ENCODE measurements around the gene PLPPR4.
"Not testable (repeated sequence)": the region's sequence is repeated elsewhere in the genome, so short reads cannot be mapped to it uniquely, and the experiment has no call there.

The PLPPR4 gene

GRCh38 chr1:99269321-99269720 is 5.0 kb downstream of the PLPPR4 start:
- no peak for DNase-seq

GRCh38 chr1:99270646-99271045 is 6.4 kb downstream of the PLPPR4 start:
- no peak for DNase-seq

DNA sequence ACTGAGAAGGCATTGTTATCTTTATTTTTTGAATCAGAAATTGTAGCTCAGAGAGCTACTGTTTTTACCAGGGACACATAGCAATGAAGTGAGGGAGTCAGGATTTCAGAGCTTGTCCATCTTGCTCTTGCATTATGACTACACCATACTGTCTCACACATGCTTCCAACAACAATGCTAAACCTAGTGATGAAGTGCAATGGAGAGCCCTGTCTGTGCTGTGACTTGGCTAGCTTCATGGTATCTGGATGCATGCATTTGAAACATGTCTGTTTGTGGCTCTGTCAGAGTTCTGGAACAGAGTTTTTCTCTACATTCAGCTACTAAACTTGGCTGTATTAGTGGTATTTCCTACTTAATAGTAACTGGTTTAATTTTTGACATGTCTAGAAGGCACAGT is 7.0 kb downstream of the PLPPR4 start:
- DNase-seq, result no peak

- no peak for DNase-seq
Observed at GRCh38 chr1:99277066-99277465, 12.8 kb downstream of the PLPPR4 start.

DNA sequence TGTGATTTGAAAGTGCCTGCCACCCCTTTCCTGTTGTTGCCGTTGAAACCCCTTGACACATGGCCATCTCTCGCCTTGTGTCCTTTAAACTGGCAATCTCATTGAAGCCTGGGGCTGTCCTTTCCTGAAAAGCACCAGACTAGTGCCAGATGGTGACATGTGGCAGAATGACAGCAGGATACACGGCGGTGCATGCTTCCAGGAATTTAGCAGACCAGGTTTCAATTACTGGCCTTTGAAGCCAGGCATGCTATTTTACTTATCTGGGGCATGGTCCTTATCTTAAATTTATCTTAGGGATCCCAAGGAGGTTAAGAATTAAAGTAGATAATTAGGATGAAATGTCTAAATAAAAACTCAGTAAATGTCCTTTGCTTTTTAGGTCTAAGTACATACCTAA is 15.2 kb downstream of the PLPPR4 start:
- DNase-seq, result no peak

DNA sequence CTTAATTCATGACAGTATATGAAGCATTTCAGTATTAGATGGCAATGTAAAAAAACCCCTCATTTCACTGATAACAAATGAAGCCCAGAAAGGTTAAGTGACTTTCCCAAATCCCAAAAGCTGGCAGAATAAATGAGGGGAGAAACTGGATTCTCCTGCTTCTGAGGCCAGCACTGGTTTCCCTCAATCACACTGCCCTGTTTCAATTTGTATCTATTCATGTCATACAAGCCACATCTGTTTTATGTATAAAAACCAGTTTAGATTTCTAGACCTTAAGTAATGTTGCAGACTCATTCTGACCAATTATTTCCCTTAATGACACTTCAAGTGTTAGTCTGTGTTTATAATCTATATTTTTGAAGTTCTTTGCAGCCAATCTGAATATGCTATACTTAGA is 16.8 kb downstream of the PLPPR4 start:
- DNase-seq, result no peak

- no peak for DNase-seq
Observed at GRCh38 chr1:99282536-99282935, 18.2 kb downstream of the PLPPR4 start.

GRCh38 chr1:99283521-99283920 is 19.2 kb downstream of the PLPPR4 start:
- DNase-seq, result not testable (repeated sequence)

DNA sequence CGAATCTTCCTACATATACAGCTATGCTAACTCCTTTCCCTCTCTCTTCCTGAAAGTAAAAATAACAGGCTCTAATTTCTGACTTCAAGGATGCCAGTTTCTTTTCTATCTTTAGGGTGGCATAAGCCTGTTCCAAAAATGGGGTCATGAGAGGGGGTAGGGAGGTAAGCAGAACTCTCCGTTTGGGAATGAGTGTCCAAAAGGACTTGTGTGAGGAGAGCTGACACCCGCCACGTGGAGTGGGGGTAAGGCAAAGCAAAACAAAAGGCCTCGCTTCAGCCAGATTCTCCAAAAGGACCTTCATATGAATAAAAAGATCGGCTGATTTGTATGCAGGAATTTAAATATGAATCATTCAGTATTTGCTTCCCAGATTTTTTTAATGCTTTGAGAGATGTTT is 28.6 kb downstream of the PLPPR4 start:
- no peak for DNase-seq

- no peak for DNase-seq
Observed at GRCh38 chr1:99297923-99298322, 33.6 kb downstream of the PLPPR4 start.

DNA sequence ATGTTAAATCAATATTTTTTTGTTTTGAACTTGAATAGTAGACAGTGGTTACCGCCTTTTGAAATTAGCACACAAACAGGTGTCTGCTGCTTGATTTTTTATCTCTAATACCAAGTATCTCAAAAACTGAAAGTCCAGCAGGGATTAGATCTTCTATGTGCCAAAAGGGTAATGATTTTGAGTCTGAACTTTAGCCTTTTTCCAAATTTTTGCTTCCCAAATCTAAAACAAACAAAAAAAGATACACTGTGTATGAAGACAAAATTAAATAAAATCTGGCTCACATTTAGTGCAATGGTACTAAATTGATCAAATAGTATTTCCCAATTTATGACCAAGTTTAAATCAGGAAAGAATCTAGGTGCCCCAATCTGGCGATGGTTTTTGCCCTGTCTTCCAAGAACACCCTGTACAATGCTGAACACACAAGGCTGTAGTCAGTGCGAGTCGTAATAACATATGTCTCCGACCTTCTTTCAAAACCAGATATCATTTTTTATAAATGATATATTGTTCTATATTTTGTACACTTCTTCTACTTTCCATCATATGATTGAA is 40.5 kb downstream of the PLPPR4 start:
- DNase-seq, result no peak

- DNase-seq, result no peak
Observed at GRCh38 chr1:99305626-99306025, 41.3 kb downstream of the PLPPR4 start.

DNA sequence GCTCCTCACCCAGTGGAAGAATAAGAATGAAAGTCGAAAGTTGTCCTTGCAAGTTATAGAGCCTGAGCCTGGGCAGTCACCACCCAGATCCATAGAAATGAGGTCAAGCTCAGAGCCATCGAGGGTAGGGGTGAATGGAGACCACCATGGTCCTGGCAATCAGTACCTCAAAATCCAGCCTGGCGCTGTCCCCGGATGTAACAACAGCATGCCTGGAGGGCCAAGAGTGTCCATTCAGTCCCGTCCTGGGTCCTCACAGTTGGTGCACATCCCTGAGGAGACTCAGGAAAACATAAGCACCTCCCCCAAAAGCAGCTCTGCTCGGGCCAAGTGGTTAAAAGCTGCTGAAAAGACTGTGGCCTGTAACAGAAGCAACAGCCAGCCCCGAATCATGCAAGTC is 41.8 kb downstream of the PLPPR4 start:
- no peak for DNase-seq

GRCh38 chr1:99306644-99307043 is 42.4 kb downstream of the PLPPR4 start:
- no peak for DNase-seq

DNA sequence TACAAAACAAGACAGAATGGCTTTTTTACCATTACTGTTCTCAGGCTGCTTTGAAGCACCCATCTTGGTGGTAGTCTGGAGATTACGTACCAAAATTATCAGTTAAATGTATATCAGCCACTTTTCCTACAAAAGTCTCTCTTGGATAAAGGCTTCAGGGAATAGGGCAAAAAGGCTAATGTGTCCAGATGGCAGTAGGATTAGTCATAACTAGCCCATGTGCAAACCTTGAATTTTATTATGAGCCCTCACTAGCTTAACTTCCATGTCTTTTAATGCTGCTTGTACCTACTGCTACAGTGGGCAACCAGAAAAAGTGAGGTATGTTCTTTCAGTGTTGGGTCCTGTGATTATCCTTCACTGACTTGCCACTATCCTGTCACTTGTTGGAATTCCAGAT is 51.0 kb downstream of the PLPPR4 start:
- DNase-seq, result no peak

DNA sequence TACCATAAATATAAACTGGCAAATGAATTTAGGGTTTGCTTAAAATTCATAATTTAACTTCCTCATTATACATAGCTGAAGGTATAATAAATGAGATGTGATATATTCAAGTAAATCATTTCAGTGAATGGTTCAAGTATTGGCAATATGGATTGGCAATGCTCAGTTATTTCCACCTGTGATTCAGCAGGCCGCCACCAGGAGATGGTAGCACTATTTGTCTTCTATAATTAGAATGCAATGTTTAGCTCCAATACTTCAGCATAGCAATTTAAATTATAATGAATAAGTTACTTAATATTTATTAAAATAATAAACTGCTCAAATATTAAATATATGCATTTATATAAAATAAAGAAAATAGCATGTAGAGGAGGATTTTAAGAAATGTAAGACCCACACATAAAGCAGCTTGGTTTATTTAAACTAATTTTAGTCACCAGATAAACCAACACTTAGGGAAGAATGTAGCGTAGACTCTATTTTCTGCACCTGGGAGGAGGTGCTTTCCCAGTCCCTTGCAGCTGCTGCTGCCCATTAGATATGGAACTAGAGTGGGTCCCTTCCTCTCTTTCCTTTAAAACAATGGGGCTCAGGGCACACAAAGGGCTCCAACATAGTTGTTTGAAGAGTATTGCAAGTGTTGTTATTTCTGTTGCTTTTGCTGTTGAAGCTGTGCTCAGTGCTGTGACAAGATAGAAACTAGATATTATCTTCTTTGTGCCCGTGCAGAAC is 62.1 kb downstream of the PLPPR4 start:
- no peak for DNase-seq

GRCh38 chr1:99327357-99327756 is 63.1 kb downstream of the PLPPR4 start:
- no peak for DNase-seq

- DNase-seq, result no peak
Observed at GRCh38 chr1:99328171-99328570, 63.9 kb downstream of the PLPPR4 start.

DNA sequence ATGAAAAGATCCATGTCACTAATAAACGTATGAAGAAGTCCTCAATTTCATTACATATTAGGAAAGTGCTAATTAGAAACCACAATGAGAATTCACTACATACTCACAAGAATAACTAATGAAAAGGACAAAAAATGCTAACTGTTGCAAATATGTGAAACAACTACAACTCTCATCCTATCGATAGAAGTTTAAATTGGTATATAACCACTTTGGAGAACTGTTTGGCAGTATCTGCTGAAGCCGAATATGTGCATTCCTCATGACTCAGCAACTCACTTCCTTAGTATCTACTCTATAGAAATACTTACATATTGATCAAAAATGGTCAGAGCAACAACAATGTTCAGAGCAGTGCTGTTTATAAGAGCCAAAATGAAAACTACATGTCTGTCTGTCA is 66.8 kb downstream of the PLPPR4 start:
- DNase-seq, result no peak

- no peak for DNase-seq
Observed at GRCh38 chr1:99331636-99332035, 67.3 kb downstream of the PLPPR4 start.

GRCh38 chr1:99332561-99332960 is 68.3 kb downstream of the PLPPR4 start:
- no peak for DNase-seq

- no peak for DNase-seq
Observed at GRCh38 chr1:99334991-99335390, 70.7 kb downstream of the PLPPR4 start.

DNA sequence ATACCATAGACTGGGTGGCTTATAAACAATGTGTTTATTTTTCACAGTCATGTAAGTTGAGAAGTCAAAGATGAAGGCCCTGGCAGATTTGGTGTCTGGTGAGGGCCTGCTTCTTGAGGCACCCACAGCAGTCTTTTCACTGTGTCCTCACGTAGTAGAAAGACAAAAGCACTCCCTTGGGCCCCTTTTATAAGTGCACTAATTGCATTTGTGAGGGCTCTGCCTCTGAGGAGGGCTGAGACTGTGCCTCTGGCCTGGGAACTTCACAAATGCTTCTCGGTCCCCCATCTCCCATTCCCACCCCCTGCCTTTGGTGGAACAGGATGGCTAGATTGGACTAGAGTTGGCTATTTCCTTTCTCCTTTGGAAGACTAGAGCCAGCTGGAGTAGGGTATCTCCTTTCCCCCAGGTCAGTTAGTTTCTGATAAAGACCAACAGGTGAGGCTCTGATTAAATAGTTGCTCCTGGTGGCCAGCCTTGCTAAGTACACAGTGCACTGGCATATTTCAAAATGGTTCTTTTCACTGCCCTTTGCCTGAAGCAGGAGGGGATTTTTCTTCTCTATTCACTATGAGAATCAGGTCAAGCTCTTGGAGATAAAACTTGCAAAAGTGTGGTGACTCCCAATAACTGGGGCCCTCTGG is 82.9 kb downstream of the PLPPR4 start:
- no peak for DNase-seq

DNA sequence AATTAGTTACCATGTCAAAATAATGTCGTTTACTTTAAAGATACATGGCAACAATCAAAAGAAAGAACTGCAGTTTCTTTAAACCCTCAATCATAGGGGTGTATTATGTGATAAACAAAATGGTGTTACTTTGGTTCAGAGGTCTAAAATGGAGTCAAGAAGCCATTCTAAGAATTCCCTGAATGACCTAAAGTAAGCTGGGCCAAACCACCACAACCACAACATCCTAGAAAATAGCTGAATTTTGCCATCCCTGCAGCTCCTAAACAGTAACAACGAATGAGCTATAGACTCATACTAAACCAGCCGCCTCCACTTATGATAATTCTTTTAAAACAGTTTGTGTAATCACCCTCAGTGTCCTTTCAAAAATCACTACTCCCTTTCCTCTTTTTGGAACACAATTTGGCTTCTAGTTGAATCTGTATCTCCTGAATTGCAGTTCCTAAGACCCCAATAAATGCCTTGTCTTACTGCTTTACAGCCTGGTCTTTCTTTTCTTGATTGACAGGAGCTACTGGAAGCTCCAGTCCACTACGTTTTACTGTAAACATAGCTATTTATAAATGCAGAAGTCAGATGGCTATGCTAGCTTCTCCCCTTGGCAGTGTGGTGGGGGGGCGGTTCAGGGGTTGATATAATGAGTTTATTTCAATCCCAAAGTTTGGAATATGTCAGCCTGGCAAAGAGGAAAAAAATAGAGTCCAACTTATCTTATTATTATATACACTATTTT is 84.3 kb downstream of the PLPPR4 start:
- DNase-seq, result no peak
